ENCODE measurements around the gene KIF14.

KIF14 gene

GRCh38 chr1:200640963-200641401, 20.4 kb upstream of the KIF14 start:
- TF ChIP-seq CTCF (IDR thresholded peaks at IDR 0.05): no peak

- no peak for TF ChIP-seq CTCF (IDR thresholded peaks at IDR 0.05)
Measured at GRCh38 chr1:200640373-200640962, 19.9 kb upstream of the KIF14 start.

- TF ChIP-seq CTCF (IDR thresholded peaks at IDR 0.05): no peak; the same call in 1 of the 2 replicates
Measured at GRCh38 chr1:200638073-200638472, 17.5 kb upstream of the KIF14 start.

- TF ChIP-seq CTCF (IDR thresholded peaks at IDR 0.05): no peak
Measured at GRCh38 chr1:200636681-200637080, 16.1 kb upstream of the KIF14 start.

GRCh38 chr1:200634261-200635122, 13.9 kb upstream of the KIF14 start:
- TF ChIP-seq CTCF (IDR thresholded peaks at IDR 0.05): peak; percentile 18; the same call in 1 of the 2 replicates

GRCh38 chr1:200631375-200631774, 10.8 kb upstream of the KIF14 start:
- TF ChIP-seq CTCF (IDR thresholded peaks at IDR 0.05): no peak

- TF ChIP-seq CTCF (IDR thresholded peaks at IDR 0.05): no peak
Measured at GRCh38 chr1:200629876-200630514, 9.4 kb upstream of the KIF14 start.
